ENCODE measurements around the gene CSGALNACT2.

The CSGALNACT2 gene

GRCh38 chr10:43167498-43167889, 29.2 kb downstream of the CSGALNACT2 start:
- H3K27me3 ChIP-seq (replicated peaks): no peaks in the 10 kb centered on the region
- H3K27ac ChIP-seq: no peak overlapping the region
- peaks cover 21% of the 10 kb centered on the region for H3K36me3 ChIP-seq (replicated peaks)
- no peak overlapping the region for H3K4me3 ChIP-seq (ENCODE audit: low read depth, low read length)
- TF ChIP-seq CTCF (IDR thresholded peaks at IDR 0.05; ENCODE audit: low read depth, low read length, missing control alignments): no peak
- in situ Hi-C loops (cut with HindIII; ENCODE audit: low pct_ligation_motif_present, low sequenced_read_pairs): no loop called here
- no peak for DNase-seq

GRCh38 chr10:43170491-43170890, 32.2 kb downstream of the CSGALNACT2 start:
- no peaks in the 10 kb centered on the region for H3K27me3 ChIP-seq (replicated peaks)
- in situ Hi-C loops (cut with HindIII; ENCODE audit: low pct_ligation_motif_present, low sequenced_read_pairs): no loop called here
- no peak overlapping the region for H3K27ac ChIP-seq
- H3K4me3 ChIP-seq (ENCODE audit: low read depth, low read length): no peak overlapping the region
- TF ChIP-seq CTCF (IDR thresholded peaks at IDR 0.05; ENCODE audit: low read depth, low read length, missing control alignments): peak; percentile 18
- peaks cover 29% of the 10 kb centered on the region for H3K36me3 ChIP-seq (replicated peaks)
- DNase-seq: no peak

- in situ Hi-C loops (cut with HindIII; ENCODE audit: low pct_ligation_motif_present, low sequenced_read_pairs): no loop called here
- no peak for DNase-seq
- peaks cover 40% of the 10 kb centered on the region for H3K36me3 ChIP-seq (replicated peaks)
- no peaks in the 10 kb centered on the region for H3K27me3 ChIP-seq (replicated peaks)
- TF ChIP-seq CTCF (IDR thresholded peaks at IDR 0.05; ENCODE audit: low read depth, low read length, missing control alignments): no peak
- H3K27ac ChIP-seq: no peak overlapping the region
- H3K4me3 ChIP-seq (ENCODE audit: low read depth, low read length): no peak overlapping the region
These were observed 34.4 kb downstream of the CSGALNACT2 start for GRCh38 chr10:43172645-43173044.

- Histone ChIP-seq H3K27me3 (replicated peaks) (no peaks in the 10 kb centered on the region), H3K4me3 (ENCODE audit: low read depth, low read length) (no peak overlapping the region), H3K36me3 (replicated peaks) (peaks cover 43% of the 10 kb centered on the region), H3K27ac (no peak overlapping the region)
- DNase-seq: no peak
- in situ Hi-C loops (cut with HindIII; ENCODE audit: low pct_ligation_motif_present, low sequenced_read_pairs): no loop called here
- TF ChIP-seq CTCF (IDR thresholded peaks at IDR 0.05; ENCODE audit: low read depth, low read length, missing control alignments): no peak
These were observed 34.9 kb downstream of the CSGALNACT2 start for GRCh38 chr10:43173120-43173519.

- Histone ChIP-seq H3K27ac (no peak overlapping the region), H3K27me3 (replicated peaks) (no peaks in the 10 kb centered on the region), H3K4me3 (ENCODE audit: low read depth, low read length) (no peak overlapping the region), H3K36me3 (replicated peaks) (peaks cover 40% of the 10 kb centered on the region)
- no peak for DNase-seq
- in situ Hi-C loops (cut with HindIII; ENCODE audit: low pct_ligation_motif_present, low sequenced_read_pairs): no loop called here
- TF ChIP-seq CTCF (IDR thresholded peaks at IDR 0.05; ENCODE audit: low read depth, low read length, missing control alignments): no peak
These were observed 36.7 kb downstream of the CSGALNACT2 start for GRCh38 chr10:43174969-43175368.

GRCh38 chr10:43176271-43176670, 38.0 kb downstream of the CSGALNACT2 start:
- no peak overlapping the region for H3K4me3 ChIP-seq (ENCODE audit: low read depth, low read length)
- peaks cover 44% of the 10 kb centered on the region for H3K36me3 ChIP-seq (replicated peaks)
- DNase-seq: no peak
- no peaks in the 10 kb centered on the region for H3K27me3 ChIP-seq (replicated peaks)
- no peak for TF ChIP-seq CTCF (IDR thresholded peaks at IDR 0.05; ENCODE audit: low read depth, low read length, missing control alignments)
- H3K27ac ChIP-seq: no peak overlapping the region
- in situ Hi-C loops (cut with HindIII; ENCODE audit: low pct_ligation_motif_present, low sequenced_read_pairs): no loop called here
